ENCODE data around the gene C19orf47.
"Not testable (repeated sequence)": the region's sequence is repeated elsewhere in the genome, so short reads cannot be mapped to it uniquely, and the experiment has no call there.

C19orf47 gene

GRCh38 chr19:40383668-40384248 lies 35.6 kb upstream of the C19orf47 start:
- H3K4me3 ChIP-seq, result no peak overlapping the region
- H3K36me3 ChIP-seq (replicated peaks), result no peaks in the 10 kb centered on the region
- no peak for DNase-seq (ENCODE audit: low spot score in 2 of 2)
- in situ Hi-C loops (cut with MboI; ENCODE audit: low sequenced_read_pairs), result no loop called here
- no peaks in the 10 kb centered on the region for H3K27me3 ChIP-seq (ENCODE audit: low read depth)
- H3K4me1 ChIP-seq, result no peaks in the 10 kb centered on the region
- no peaks in the 10 kb centered on the region for H3K9me3 ChIP-seq

- Histone ChIP-seq H3K4me1 (no peaks in the 10 kb centered on the region), H3K9me3 (no peaks in the 10 kb centered on the region), H3K36me3 (replicated peaks) (no peaks in the 10 kb centered on the region), H3K4me3 (no peak overlapping the region), H3K27me3 (ENCODE audit: low read depth) (no peaks in the 10 kb centered on the region)
- DNase-seq (ENCODE audit: low spot score in 2 of 2), result no peak
- in situ Hi-C loops (cut with MboI; ENCODE audit: low sequenced_read_pairs), result no loop called here
Observed at GRCh38 chr19:40381321-40381720, 33.1 kb upstream of the C19orf47 start.

GRCh38 chr19:40380199-40381037 lies 32.2 kb upstream of the C19orf47 start:
- H3K27me3 ChIP-seq (ENCODE audit: low read depth), result no peaks in the 10 kb centered on the region
- no peak for DNase-seq (ENCODE audit: low spot score in 2 of 2)
- in situ Hi-C loops (cut with MboI; ENCODE audit: low sequenced_read_pairs), result no loop called here
- no peaks in the 10 kb centered on the region for H3K4me1 ChIP-seq
- H3K9me3 ChIP-seq, result no peaks in the 10 kb centered on the region
- H3K4me3 ChIP-seq, result no peak overlapping the region
- H3K36me3 ChIP-seq (replicated peaks), result no peaks in the 10 kb centered on the region

- Histone ChIP-seq H3K27me3 (ENCODE audit: low read depth) (no peaks in the 10 kb centered on the region), H3K36me3 (replicated peaks) (no peaks in the 10 kb centered on the region), H3K4me3 (no peak overlapping the region), H3K4me1 (no peaks in the 10 kb centered on the region), H3K9me3 (no peaks in the 10 kb centered on the region)
- no peak for DNase-seq (ENCODE audit: low spot score in 2 of 2)
- in situ Hi-C loops (cut with MboI; ENCODE audit: low sequenced_read_pairs), result no loop called here
Observed at GRCh38 chr19:40379446-40380198, 31.4 kb upstream of the C19orf47 start.

- H3K27me3 ChIP-seq (ENCODE audit: low read depth), result no peaks in the 10 kb centered on the region
- H3K4me3 ChIP-seq, result no peak overlapping the region
- no peaks in the 10 kb centered on the region for H3K36me3 ChIP-seq (replicated peaks)
- no peaks in the 10 kb centered on the region for H3K9me3 ChIP-seq
- DNase-seq (ENCODE audit: low spot score in 2 of 2), result no peak
- in situ Hi-C loops (cut with MboI; ENCODE audit: low sequenced_read_pairs), result no loop called here
- H3K4me1 ChIP-seq, result no peaks in the 10 kb centered on the region
Observed at GRCh38 chr19:40378509-40378908, 30.3 kb upstream of the C19orf47 start.

- no peaks in the 10 kb centered on the region for H3K27me3 ChIP-seq (ENCODE audit: low read depth)
- H3K4me1 ChIP-seq, result no peaks in the 10 kb centered on the region
- no peak for DNase-seq (ENCODE audit: low spot score in 2 of 2)
- H3K9me3 ChIP-seq, result no peaks in the 10 kb centered on the region
- H3K36me3 ChIP-seq (replicated peaks), result no peaks in the 10 kb centered on the region
- in situ Hi-C loops (cut with MboI; ENCODE audit: low sequenced_read_pairs), result no loop called here
- H3K4me3 ChIP-seq, result no peak overlapping the region
Observed at GRCh38 chr19:40377876-40378385, 29.7 kb upstream of the C19orf47 start.

- Histone ChIP-seq H3K36me3 (replicated peaks) (no peaks in the 10 kb centered on the region), H3K4me3 (no peak overlapping the region), H3K4me1 (no peaks in the 10 kb centered on the region), H3K27me3 (ENCODE audit: low read depth) (no peaks in the 10 kb centered on the region), H3K9me3 (no peaks in the 10 kb centered on the region)
- in situ Hi-C loops (cut with MboI; ENCODE audit: low sequenced_read_pairs), result no loop called here
- DNase-seq (ENCODE audit: low spot score in 2 of 2), result no peak
Observed at GRCh38 chr19:40376286-40376862, 28.2 kb upstream of the C19orf47 start.

GRCh38 chr19:40374084-40374483 lies 25.9 kb upstream of the C19orf47 start:
- no peak overlapping the region for H3K4me3 ChIP-seq
- no peaks in the 10 kb centered on the region for H3K36me3 ChIP-seq (replicated peaks)
- no peaks in the 10 kb centered on the region for H3K4me1 ChIP-seq
- no peaks in the 10 kb centered on the region for H3K27me3 ChIP-seq (ENCODE audit: low read depth)
- H3K9me3 ChIP-seq, result no peaks in the 10 kb centered on the region
- in situ Hi-C loops (cut with MboI; ENCODE audit: low sequenced_read_pairs), result no loop called here
- DNase-seq (ENCODE audit: low spot score in 2 of 2), result no peak

- Histone ChIP-seq H3K36me3 (replicated peaks) (no peaks in the 10 kb centered on the region; the same call in 1 of the 2 replicates), H3K4me3 (no peak overlapping the region), H3K4me1 (no peaks in the 10 kb centered on the region), H3K27me3 (ENCODE audit: low read depth) (no peaks in the 10 kb centered on the region), H3K9me3 (no peaks in the 10 kb centered on the region)
- in situ Hi-C loops (cut with MboI; ENCODE audit: low sequenced_read_pairs), result no loop called here
- no peak for DNase-seq (ENCODE audit: low spot score in 2 of 2)
Observed at GRCh38 chr19:40371802-40372122, 23.6 kb upstream of the C19orf47 start.

GRCh38 chr19:40370997-40371801 lies 23.0 kb upstream of the C19orf47 start:
- H3K4me3 ChIP-seq, result no peak overlapping the region
- no peaks in the 10 kb centered on the region for H3K9me3 ChIP-seq
- no peaks in the 10 kb centered on the region; the same call in 1 of the 2 replicates for H3K36me3 ChIP-seq (replicated peaks)
- in situ Hi-C loops (cut with MboI; ENCODE audit: low sequenced_read_pairs), result no loop called here
- H3K27me3 ChIP-seq (ENCODE audit: low read depth), result no peaks in the 10 kb centered on the region
- no peak for DNase-seq (ENCODE audit: low spot score in 2 of 2)
- H3K4me1 ChIP-seq, result no peaks in the 10 kb centered on the region

GRCh38 chr19:40370253-40370652 lies 22.1 kb upstream of the C19orf47 start:
- H3K9me3 ChIP-seq; DNase-seq (ENCODE audit: low spot score in 2 of 2); in situ Hi-C loops (cut with MboI; ENCODE audit: low sequenced_read_pairs); H3K4me1 ChIP-seq; H3K27me3 ChIP-seq (ENCODE audit: low read depth); H3K36me3 ChIP-seq (replicated peaks); H3K4me3 ChIP-seq: not testable (repeated sequence)

GRCh38 chr19:40369797-40370196 lies 21.6 kb upstream of the C19orf47 start:
- Histone ChIP-seq H3K4me1 (no peaks in the 10 kb centered on the region), H3K4me3 (no peak overlapping the region), H3K36me3 (replicated peaks) (no peaks in the 10 kb centered on the region; the same call in 1 of the 2 replicates), H3K9me3 (no peaks in the 10 kb centered on the region), H3K27me3 (ENCODE audit: low read depth) (no peaks in the 10 kb centered on the region)
- in situ Hi-C loops (cut with MboI; ENCODE audit: low sequenced_read_pairs), result no loop called here
- DNase-seq (ENCODE audit: low spot score in 2 of 2), result no peak

Data from HAP-1 (cell line).